D721Med (cell line): ENCODE results near the gene ADTRP.

Experiments
- DNase-seq: peaks from one replicate; pipeline ENCODE4 v3.0.0; 2011; ENCODE audit warnings: low spot score; ENCODE audit not compliant: insufficient read length
- FAIRE-seq: peaks from 2 replicates; lab custom pipeline; 2011; peaks lifted over from hg19 to GRCh38; lab: Jason Lieb, UNC
- CTCF ChIP-seq: IDR thresholded peaks from 2 replicates; pipeline ENCODE4 v1.5.1; 2012; ENCODE audit warnings: mild to moderate bottlenecking, control low read depth; ENCODE audit not compliant: insufficient read depth; ENCODE audit errors: missing control alignments

ADTRP gene

GRCh38 chr6:11774426-11774825 lies 4.2 kb downstream of the ADTRP start:
- DNase-seq (no peak), FAIRE-seq (no peak)
- TF ChIP-seq CTCF, result no peak

GRCh38 chr6:11773581-11773980 lies 5.0 kb downstream of the ADTRP start:
- DNase-seq (no peak), FAIRE-seq (no peak)
- no peak for TF ChIP-seq CTCF

GRCh38 chr6:11773013-11773412 lies 5.6 kb downstream of the ADTRP start:
- no peak for TF ChIP-seq CTCF
- DNase-seq (no peak), FAIRE-seq (no peak)

- FAIRE-seq, result no peak
- no peak for DNase-seq
- no peak for TF ChIP-seq CTCF
Observed at GRCh38 chr6:11772109-11772825, 6.3 kb downstream of the ADTRP start.

- no peak for FAIRE-seq
- TF ChIP-seq CTCF, result no peak
- DNase-seq, result no peak
Observed at GRCh38 chr6:11771473-11772048, 7.0 kb downstream of the ADTRP start.

- TF ChIP-seq CTCF, result no peak
- DNase-seq (no peak), FAIRE-seq (no peak)
Observed at GRCh38 chr6:11770546-11771466, 7.8 kb downstream of the ADTRP start.
